HG02571 (cell line): ENCODE data around the gene TCP11X2.
"Not testable (repeated sequence)": the region's sequence is repeated elsewhere in the genome, so short reads cannot be mapped to it uniquely, and the experiment has no call there.

Source experiments
- ATAC-seq: cut with Tn5 transposase; IDR thresholded peaks from one replicate; pipeline ENCODE4 v1.9.1; 2021; ENCODE audit warnings: mild to moderate bottlenecking, moderate library complexity; ENCODE audit not compliant: unreplicated experiment

TCP11X2 gene

DNA sequence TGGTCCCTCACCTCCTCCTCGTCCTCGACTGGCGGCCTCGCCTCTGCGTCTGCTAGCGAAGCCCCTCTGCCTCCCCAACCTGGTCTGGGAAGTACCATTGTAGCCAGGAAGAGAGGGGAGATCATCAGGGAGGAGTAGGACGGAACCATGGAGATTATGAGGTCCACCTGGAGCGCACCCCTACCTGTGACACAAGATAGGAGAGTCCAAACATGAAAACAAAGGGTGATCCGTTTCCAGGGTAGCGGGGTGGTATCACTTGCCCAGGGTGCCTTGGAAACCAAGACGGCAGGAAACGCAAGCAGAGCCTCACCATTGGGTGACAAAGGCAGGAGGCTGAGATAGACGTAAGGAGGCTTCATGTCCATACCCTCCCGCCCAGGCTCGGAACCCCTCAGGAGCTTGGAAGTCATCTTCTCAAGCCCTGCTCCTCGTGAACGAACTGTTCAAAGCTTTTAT lies at the start of gene TCP11X2:
TCP11X2 (minus strand) TSS at position 51 of the 459 bp plus-strand sequence.
- ATAC-seq = not testable (repeated sequence)

DNA sequence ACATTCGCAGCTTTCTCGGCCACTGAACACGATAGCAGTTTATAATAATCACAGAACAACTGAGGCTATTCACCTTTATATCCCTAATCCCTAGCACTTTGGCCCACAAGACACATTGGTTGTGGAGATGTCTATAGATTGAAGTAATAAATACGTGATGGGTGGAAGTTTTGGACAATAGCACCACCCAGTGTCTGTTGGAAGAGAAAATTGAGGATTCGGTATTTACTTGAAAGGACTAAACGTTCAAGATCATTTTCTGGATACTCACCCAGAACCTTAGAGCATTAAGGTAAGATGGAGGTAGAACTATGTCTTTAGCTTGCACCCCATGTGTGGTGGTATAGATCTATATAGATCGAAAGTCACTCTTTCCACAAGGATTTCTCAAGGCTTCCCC lies 45.7 kb upstream of the TCP11X2 start:
- no peak for ATAC-seq

DNA sequence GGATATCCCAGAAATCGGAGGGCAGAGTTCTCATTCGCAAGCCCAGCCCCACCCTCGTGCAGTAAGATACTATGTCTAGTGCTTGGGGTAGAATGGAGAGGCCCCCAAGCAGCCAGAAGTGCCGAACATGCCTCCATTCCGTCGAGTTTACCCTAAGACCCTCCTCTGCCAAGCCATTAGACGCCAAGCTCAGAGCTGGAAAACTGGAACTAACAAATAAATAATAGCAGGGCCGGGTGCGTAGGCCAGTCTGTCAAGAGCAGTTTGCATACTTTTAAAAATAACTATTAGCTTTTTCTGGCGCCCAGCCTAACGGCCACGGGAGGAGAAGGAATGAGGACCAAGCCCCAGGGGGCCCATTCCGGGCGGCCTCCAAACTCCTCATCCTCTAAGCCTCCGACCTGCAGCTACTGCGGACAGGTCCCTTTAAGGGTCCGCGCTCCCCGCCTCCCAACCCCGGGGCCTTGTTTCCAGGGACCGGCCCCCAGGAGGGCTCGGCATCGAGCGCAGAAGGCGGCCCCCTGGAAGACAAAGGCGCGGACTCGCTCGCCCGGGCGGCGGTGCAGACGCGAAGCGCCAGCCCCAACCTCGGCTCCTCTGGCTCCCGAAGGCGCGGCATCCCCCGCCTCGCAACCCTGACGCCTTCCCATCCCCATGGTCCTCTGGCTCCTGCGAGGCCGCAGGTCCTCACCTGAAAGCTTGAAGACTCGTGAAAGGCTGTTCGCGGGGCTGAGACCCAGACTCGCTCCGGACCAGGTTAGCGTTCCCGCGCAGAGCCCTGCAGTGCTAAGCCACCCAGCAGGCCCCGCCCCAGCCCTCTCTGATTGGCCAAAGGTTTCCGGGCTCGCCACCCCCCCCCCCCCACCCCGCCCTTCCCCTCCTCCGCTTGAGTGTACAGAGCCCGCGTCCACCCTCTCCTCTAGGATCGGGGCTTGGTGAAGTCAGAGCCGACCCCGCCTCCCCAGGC lies 44.6 kb upstream of the TCP11X2 start, which contains the start of gene TMSB15A:
TMSB15A (minus strand) TSS at position 765 of the 967 bp plus-strand sequence.
- peak; percentile 78 for ATAC-seq

DNA sequence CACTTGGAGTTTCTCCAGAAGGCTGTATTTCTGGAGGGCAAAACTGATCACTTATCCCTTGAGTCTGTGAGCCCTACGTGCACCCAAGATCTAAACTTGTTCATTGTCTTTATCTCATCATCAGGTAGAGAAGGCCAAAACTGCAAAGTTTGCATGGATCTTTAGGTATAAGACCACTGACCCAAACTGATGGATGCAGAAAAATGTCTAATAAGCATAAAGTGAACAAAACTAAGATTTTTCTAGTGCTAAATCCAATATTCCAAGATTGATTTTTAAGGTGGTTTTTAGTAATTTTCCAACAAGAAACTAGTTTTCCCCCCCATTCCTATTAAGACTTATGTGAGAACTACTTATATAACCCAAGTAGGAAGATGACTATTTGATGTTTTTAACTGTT lies 42.9 kb upstream of the TCP11X2 start:
- no peak for ATAC-seq

DNA sequence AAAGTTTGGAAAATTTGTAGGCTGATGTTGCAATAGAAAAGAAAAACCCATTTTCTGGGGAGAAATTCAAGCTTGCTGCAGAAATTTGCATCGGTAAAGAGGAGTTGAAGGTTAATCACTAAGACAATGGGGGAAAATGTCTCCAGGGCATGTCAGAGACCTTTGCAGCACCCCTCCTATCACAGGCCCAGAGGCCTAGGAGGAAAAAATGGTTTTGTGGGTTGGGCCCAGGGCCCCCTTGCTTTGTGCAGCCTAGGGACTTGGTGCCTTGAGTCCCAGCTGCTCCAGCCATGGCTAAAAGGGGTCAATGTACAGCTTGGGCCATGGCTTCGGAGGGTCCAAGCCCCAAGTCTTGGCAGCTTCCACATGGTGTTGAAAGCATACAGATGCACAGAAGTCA lies 27.1 kb upstream of the TCP11X2 start:
- no peak for ATAC-seq

DNA sequence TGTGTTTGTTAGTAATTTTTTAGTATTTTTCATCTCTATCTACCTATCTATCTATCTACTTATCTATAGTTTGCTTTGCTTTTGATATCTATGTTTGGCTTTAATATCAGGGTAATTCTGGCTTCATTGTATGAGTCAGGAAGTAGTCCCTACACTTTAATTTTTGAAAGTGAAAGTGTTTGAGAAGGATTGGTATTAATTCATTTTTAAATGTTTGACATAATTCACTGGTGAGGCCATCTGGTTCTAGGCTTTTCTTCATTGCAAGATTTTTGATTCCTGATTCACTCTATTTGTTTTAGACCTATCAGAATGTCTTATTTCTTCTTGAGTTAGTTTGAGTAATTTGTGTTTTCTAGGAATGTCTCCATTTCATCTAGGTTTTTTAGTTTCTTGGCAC lies 20.2 kb upstream of the TCP11X2 start:
- no peak for ATAC-seq

DNA sequence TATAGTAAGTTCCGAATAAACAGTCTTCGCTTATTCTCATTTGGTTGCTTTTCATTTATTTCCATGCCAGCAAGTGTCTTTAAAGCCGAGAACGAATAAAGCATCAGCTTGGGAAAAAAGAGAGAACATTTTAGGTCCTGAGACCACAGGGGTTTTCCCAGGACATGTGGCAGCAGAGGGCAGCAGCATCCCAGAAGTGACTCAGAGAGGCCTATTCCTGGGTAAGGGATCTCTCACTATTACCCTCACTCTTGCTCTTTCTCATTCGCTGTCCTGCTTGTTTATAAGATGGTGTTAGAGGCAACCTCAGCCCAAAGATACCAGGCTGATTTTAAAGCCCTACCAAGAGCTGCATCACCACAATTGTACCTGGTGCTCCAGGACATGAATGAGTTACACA lies 7.2 kb upstream of the TCP11X2 start:
- ATAC-seq = not testable (repeated sequence)

DNA sequence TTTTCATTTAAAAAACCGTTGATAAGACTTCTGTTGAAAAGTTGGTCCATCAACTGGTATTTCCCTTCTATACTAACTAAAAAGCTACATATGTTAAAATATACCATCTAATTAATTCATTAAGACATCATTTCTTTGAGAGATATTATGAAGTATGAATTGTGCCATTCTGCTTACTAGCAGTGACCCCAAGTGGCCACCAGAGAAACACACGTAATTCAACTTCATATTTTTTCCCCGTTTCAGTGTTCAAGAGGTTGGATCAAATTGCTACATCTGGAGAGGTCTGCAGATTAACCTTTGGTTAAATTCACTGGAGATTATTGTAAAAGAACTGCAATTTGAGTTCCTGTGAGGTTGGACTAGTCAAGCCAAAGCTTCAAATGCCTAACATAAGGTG lies 1.4 kb downstream of the TCP11X2 start:
- not testable (repeated sequence) for ATAC-seq

DNA sequence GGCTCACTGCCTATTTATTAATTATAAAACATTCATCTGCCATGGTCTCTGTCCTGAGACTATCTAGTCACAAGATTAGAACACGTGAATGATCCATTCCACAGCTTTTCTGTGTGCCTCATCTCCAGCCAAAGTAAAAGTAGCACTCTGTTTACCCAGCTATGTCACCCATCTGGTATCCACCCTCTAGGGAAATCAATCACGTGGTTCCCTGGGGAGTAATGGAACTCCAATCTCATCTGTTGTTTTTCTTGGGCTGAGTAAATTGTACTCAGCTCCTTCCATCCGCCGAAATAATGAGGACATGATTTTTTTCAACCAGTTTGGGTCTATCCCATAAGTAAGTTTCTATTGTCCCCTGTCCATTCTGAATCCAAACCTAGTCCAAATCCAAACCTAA lies 13.0 kb downstream of the TCP11X2 start:
- ATAC-seq = not testable (repeated sequence)

DNA sequence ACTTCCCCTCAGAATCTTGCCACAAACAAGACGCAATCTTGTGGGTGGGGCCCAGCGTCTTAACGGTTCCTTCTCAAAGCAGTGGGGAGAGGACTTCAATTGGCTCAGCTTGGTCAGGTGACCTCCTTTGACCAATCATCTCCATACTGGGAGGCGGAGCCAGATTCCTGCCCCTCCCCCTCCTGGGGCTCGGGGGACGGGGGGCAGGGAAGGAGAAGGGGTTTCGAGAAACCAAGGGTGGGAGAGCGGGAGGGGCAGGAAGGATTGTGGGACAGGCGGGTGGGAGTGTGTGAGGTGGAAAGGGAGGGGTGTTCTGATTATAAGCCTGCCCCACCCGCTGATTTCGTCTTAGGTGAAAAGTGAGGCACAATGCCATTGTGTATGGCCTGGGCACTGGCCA lies 31.7 kb downstream of the TCP11X2 start, which contains the start of gene NXF2B:
NXF2B (minus strand) TSS at position 101 of the 400 bp plus-strand sequence. CDS start 59,972 bp downstream, outside the sequence.
- ATAC-seq = not testable (repeated sequence)

DNA sequence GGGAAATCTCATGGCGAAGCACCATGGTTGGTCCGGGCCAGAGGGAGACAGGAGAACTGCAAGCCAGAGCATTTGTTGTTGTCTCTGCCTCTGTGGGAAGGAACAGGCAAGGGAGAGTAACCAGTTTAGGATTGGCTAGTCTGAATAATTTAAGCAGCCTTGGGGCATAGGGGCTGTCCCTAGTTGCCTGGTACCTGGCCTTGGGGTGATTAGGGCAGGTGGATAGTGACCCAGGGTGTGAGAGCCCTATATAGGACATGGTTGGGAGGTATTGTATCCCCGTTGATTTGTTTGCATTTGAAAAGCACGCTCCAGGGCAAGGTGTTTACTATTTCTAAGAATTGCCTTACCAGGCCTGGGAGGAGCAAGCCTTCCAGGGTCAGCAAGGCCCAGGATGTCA lies 57.1 kb downstream of the TCP11X2 start:
- not testable (repeated sequence) for ATAC-seq
